Bronchial epithelial cell (primary cell): Measurements from ENCODE around the gene CORO2B. TPM values are rescaled to one million over a fixed set of nuclear protein-coding genes. Genes with fewer than 3 reads are reported as not detected.
A peak's percentile ranks its signal among the peaks of the same experiment; 100 is the strongest.

Experiments used
- DNase-seq: peaks from one replicate; pipeline ENCODE4 v3.0.0-alpha.2; 2010; ENCODE audit warnings: low read depth
- FAIRE-seq: peaks from 2 replicates; lab custom pipeline; 2011; peaks lifted over from hg19 to GRCh38; lab: Jason Lieb, UNC
- H3K27me3 ChIP-seq: 2 replicates; pipeline ENCODE4 v1.5.1; 2011; ENCODE audit warnings: low read length; ENCODE audit not compliant: control insufficient read depth, insufficient read depth
- H3K36me3 ChIP-seq: 2 replicates; pipeline ENCODE4 v1.5.1; 2011; ENCODE audit warnings: low read length; ENCODE audit not compliant: control insufficient read depth, insufficient read depth
- H3K4me3 ChIP-seq: 2 replicates; pipeline ENCODE4 v1.5.1; 2011; ENCODE audit warnings: mild to moderate bottlenecking, low read depth, low read length, control low read depth
- CTCF ChIP-seq: IDR thresholded peaks from 2 replicates; pipeline ENCODE4 v1.5.1; 2011; ENCODE audit warnings: mild to moderate bottlenecking, moderate library complexity, low read length, control low read depth, inconsistent platforms; ENCODE audit not compliant: insufficient read depth, severe bottlenecking
- total RNA-seq: library from RNA; depleted of rRNA; stranded (reverse); fragments of >200 nt; gene quantifications from 2 replicates; pipeline ENCODE4 v1.2.1, GENCODE V29; 2014

Gene CORO2B
- total RNA-seq, 1 donor from 2014 or later: under 0.01 TPM

- no peaks in the 10 kb centered on the region for H3K36me3 ChIP-seq
- no peak overlapping the region for H3K4me3 ChIP-seq
- no peaks in the 10 kb centered on the region for H3K27me3 ChIP-seq
- no peak for TF ChIP-seq CTCF
- DNase-seq: no peak
- no peak for FAIRE-seq
Measured at GRCh38 chr15:68719051-68719450, 140.3 kb downstream of the CORO2B start.

GRCh38 chr15:68719672-68720071, 140.9 kb downstream of the CORO2B start:
- FAIRE-seq: no peak
- no peaks in the 10 kb centered on the region for H3K36me3 ChIP-seq
- no peak for TF ChIP-seq CTCF
- H3K4me3 ChIP-seq: no peak overlapping the region
- H3K27me3 ChIP-seq: no peaks in the 10 kb centered on the region
- peak; percentile 24 for DNase-seq

- H3K27me3 ChIP-seq: no peaks in the 10 kb centered on the region
- H3K4me3 ChIP-seq: no peak overlapping the region
- H3K36me3 ChIP-seq: no peaks in the 10 kb centered on the region
- FAIRE-seq (no peak), DNase-seq (no peak)
- TF ChIP-seq CTCF: no peak
Measured at GRCh38 chr15:68721886-68722285, 143.1 kb downstream of the CORO2B start.

GRCh38 chr15:68725736-68726135, 146.9 kb downstream of the CORO2B start:
- DNase-seq (no peak), FAIRE-seq (no peak)
- Histone ChIP-seq H3K27me3 (peaks cover 2% of the 10 kb centered on the region), H3K36me3 (no peaks in the 10 kb centered on the region), H3K4me3 (no peak overlapping the region)
- no peak for TF ChIP-seq CTCF

GRCh38 chr15:68726246-68726645, 147.5 kb downstream of the CORO2B start:
- DNase-seq: no peak
- H3K4me3 ChIP-seq: no peak overlapping the region
- no peak for FAIRE-seq
- H3K36me3 ChIP-seq: no peaks in the 10 kb centered on the region
- TF ChIP-seq CTCF: no peak
- peaks cover 2% of the 10 kb centered on the region for H3K27me3 ChIP-seq

- no peaks in the 10 kb centered on the region for H3K36me3 ChIP-seq
- FAIRE-seq: peak; percentile 43
- no peak for DNase-seq
- H3K27me3 ChIP-seq: peaks cover 4% of the 10 kb centered on the region
- no peak for TF ChIP-seq CTCF
- no peak overlapping the region for H3K4me3 ChIP-seq
Measured at GRCh38 chr15:68729789-68730411, 151.1 kb downstream of the CORO2B start.
